ENCODE results near the gene STK36. TPM values are rescaled to one million over a fixed set of nuclear protein-coding genes. Genes with fewer than 3 reads are reported as not detected.

The STK36 gene
- total RNA-seq, 1 experiment from 2014 or later, result 38.7 TPM

- Histone ChIP-seq H2BK5ac (ENCODE audit: insufficient read length, low read length) (no peak overlapping the region), H3K79me2 (ENCODE audit: insufficient read depth, low read length) (no peaks in the 10 kb centered on the region), H3K14ac (ENCODE audit: insufficient read depth, low read length) (no peak overlapping the region), H4K8ac (replicated peaks; ENCODE audit: insufficient read length, low read depth, low read length) (no peak overlapping the region), H3K4me1 (ENCODE audit: insufficient read depth, low read length) (no peaks in the 10 kb centered on the region), H2BK15ac (ENCODE audit: low read depth, low read length) (no peak overlapping the region), H3T11ph (ENCODE audit: low read length) (no peak overlapping the region), H4K5ac (ENCODE audit: insufficient read length, low read depth, low read length) (no peak overlapping the region), H3K9ac (ENCODE audit: extremely low read depth, insufficient read length, low read length) (no peak overlapping the region), H2AK5ac (ENCODE audit: insufficient read length, low read length) (no peak overlapping the region), H2BK20ac (ENCODE audit: low read depth, low read length, poor library complexity, severe bottlenecking) (no peak overlapping the region), H3K4ac (ENCODE audit: low read depth, low read length) (no peak overlapping the region), H2AFZ (ENCODE audit: low read length) (no peak overlapping the region), H2BK12ac (ENCODE audit: insufficient read length, low read depth, low read length) (no peak overlapping the region), H4K20me1 (ENCODE audit: control insufficient read depth, insufficient read depth, insufficient read length) (no peaks in the 10 kb centered on the region), H3K56ac (ENCODE audit: insufficient read length, low read depth, low read length) (no peak overlapping the region), H3K23me2 (ENCODE audit: insufficient read length, low read depth, low read length, poor library complexity, severe bottlenecking) (no peaks in the 10 kb centered on the region), H3K79me1 (ENCODE audit: insufficient read depth, low read depth, low read length, poor library complexity, severe bottlenecking) (no peaks in the 10 kb centered on the region), H3K4me2 (ENCODE audit: insufficient read depth, insufficient read length, low read length) (no peak overlapping the region), H2BK120ac (ENCODE audit: low read depth, low read length, poor library complexity, severe bottlenecking) (no peak overlapping the region), H3K9me3 (ENCODE audit: control insufficient read depth, low read depth, low read length) (no peaks in the 10 kb centered on the region), H4K91ac (ENCODE audit: insufficient read length, low read depth, low read length) (no peak overlapping the region), H3K27ac (ENCODE audit: insufficient read length, low read depth, low read length) (no peak overlapping the region), H3K18ac (ENCODE audit: insufficient read length, low read depth, low read length) (no peak overlapping the region), H3K27me3 (ENCODE audit: insufficient read depth, low read length) (no peaks in the 10 kb centered on the region), H3K23ac (ENCODE audit: insufficient read length, low read depth, low read length) (no peak overlapping the region)
- H3K4me1 Mint-ChIP-seq, result no peaks in the 10 kb centered on the region
- DNase-seq, result no peak
- H3K27me3 Mint-ChIP-seq (ENCODE audit: low read depth), result peaks cover under 1% of the 10 kb centered on the region
- TF ChIP-seq CTCF (conservative IDR thresholded peaks at IDR 0.05), result no peak
- H3K9me3 Mint-ChIP-seq, result no peaks in the 10 kb centered on the region
- H3K36me3 Mint-ChIP-seq (ENCODE audit: insufficient read depth in 1 of 3, low read depth in 3 of 3), result peaks cover 32 to 78% (median 73%) of the 10 kb centered on the region in 3 experiments; a peak in 6 of 7 replicates
- no CpG with 5 or more reads among the region's 18 CpGs for WGBS (ENCODE audit: extremely low coverage, insufficient read length, low lambda C conversion rate)
- H3K27ac Mint-ChIP-seq, result no peak overlapping the region
- no peak overlapping the region for H3K4me3 Mint-ChIP-seq
Observed at GRCh38 chr2:218638372-218638771, 33.5 kb upstream of the STK36 start.

Data from H9 (cell line).